Measurements from ENCODE around the gene SLC2A1.

Gene SLC2A1

DNA sequence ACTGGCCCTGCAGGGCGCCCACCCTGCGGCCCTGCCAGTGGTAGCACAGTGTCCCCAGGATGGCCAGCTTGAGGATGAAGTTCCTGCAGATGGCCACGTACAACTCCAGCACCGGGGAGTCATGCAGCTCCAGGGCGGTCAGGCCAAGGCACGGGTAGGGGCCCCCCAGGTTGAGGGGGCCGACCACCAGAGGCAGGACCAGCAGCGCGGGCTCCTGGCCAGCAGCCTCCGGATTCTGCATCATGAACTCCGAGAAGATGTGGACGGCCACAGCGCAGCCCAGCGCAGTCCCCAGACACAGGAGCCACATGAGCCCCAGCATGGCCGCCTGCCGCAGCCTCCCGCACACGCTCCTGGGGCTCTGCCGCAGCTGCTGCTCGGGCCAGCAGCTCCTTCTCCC lies 71.3 kb downstream of the SLC2A1 start:
- no peak for DNase-seq

GRCh38 chr1:42886800-42887199 lies 71.9 kb downstream of the SLC2A1 start:
- no peak for DNase-seq

- no peak for DNase-seq
Measured at GRCh38 chr1:42886046-42886739, 72.5 kb downstream of the SLC2A1 start.

DNA sequence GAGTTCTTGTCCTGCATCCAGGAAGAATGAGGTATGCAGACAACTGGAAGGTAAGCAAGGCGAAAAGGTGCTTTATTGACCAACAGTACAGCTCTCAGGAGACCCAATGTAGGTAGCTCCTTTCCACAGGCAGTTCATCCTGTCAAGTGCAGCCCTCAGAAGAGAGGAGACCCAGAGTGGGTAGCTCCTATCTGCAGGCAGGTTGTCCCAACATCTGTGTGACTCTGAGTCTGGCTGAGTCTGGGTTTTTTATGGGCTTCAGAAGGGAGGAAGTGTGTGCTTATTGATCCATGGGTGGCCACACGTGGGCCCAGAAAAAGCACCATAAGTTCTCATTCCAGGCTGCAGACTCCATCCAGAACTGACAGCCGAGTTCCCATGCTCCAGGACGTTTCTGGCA lies 78.3 kb downstream of the SLC2A1 start:
- DNase-seq, result no peak

- DNase-seq, result no peak
Measured at GRCh38 chr1:42877380-42877779, 81.3 kb downstream of the SLC2A1 start.

DNA sequence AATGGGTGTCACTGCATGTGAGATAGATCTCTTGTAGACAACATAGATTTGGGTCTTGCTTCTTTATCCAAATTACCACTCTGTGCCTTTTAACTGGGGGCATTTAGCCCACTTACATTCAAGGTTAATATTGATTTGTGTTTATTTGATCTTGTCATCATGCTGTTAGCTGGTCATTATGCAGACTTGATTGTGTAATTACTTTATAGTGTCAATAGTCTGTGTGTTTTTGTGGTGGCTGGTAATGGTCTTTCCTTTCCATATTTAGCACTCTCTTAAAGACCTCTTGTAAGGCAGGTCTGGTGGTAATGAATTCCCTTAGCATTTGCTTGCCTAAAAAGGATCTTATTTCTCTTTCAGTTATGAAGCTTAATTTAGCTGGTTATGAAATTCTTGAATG lies 82.7 kb downstream of the SLC2A1 start:
- DNase-seq, result no peak
